ENCODE results near the gene PSMB11.

PSMB11 gene

DNA sequence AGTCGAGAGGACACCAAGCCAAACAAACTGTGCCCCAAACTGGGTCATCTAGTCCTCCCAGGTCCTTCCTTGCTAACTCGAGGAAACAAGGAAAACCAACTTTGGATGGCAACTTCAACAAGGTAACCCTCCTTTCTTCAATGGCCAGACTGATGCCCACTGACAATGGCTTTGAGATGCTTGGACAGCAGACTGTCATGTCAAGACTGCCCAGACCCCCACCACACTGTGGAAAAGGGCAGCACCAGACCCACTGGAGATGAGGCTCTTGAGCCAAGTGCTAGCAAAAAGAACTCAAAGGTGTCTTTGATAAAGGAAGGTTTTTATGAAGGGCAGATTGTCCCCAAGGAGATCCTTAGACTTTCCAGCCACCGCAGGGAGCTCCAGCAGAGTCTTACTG is 24.4 kb downstream of the PSMB11 start:
- no peaks in the 10 kb centered on the region for H3K27me3 ChIP-seq (ENCODE audit: control insufficient read depth, insufficient read depth, low read length)
- H3K4me1 ChIP-seq, result peaks cover 16% of the 10 kb centered on the region
- H3K4me2 ChIP-seq (ENCODE audit: low read length), result no peak overlapping the region
- H3K9me3 ChIP-seq (ENCODE audit: control insufficient read depth, low read length), result no peaks in the 10 kb centered on the region
- H3K4me3 ChIP-seq (ENCODE audit: low read depth, low read length), result no peak overlapping the region
- no peak overlapping the region for H3K27ac ChIP-seq
- H3K79me2 ChIP-seq, result peaks cover 11% of the 10 kb centered on the region
- no peaks in the 10 kb centered on the region for H3K36me3 ChIP-seq (ENCODE audit: control insufficient read depth, insufficient read depth, low read length)
- H2AFZ ChIP-seq, result no peak overlapping the region
- no peak overlapping the region for H3K9ac ChIP-seq
- TF ChIP-seq, protein P1, sequence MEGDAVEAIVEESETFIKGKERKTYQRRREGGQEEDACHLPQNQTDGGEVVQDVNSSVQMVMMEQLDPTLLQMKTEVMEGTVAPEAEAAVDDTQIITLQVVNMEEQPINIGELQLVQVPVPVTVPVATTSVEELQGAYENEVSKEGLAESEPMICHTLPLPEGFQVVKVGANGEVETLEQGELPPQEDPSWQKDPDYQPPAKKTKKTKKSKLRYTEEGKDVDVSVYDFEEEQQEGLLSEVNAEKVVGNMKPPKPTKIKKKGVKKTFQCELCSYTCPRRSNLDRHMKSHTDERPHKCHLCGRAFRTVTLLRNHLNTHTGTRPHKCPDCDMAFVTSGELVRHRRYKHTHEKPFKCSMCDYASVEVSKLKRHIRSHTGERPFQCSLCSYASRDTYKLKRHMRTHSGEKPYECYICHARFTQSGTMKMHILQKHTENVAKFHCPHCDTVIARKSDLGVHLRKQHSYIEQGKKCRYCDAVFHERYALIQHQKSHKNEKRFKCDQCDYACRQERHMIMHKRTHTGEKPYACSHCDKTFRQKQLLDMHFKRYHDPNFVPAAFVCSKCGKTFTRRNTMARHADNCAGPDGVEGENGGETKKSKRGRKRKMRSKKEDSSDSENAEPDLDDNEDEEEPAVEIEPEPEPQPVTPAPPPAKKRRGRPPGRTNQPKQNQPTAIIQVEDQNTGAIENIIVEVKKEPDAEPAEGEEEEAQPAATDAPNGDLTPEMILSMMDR (IDR thresholded peaks at IDR 0.05), result no peak

DNA sequence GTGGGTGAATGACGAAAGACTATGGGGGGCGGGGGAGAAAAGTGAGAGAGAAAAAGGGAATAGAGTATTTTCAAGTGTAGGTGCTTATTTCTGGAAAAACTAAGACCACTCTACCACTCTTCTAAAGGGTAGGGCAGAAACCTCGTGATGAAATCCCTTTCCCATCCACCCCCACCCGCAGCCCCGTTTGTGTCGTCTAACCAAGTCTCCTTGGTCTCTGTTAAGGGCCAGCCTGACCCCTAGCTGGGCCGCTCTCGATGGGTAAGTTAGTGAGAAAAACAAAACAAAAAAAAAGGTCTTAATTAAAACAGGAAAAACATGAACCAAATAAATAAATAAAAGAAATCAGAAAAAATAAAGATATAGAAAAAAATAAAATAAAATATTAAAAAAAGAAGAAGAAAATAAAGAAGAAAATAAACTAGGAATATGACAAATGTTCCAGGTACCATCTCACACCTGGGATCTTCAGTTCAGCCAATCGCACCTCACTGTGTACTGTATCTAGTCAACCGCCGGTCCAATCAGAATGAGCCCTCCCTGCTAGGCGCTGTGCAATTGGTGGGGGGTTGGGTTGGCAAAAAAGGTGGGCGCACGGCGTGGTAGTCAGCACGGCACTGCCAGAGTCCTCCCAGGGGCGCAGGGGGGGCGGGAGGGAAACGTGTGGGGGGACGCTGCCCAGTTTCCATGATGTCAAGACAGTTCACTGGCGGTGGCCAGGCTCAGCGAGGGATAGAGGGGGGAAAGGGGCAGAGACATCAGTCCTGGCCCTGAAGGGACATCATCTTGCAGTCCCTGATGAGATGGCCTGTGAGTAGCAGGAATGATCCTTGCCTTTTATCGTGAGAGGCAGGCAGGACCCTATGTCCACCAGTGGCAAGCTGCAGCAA is 25.1 kb downstream of the PSMB11 start:
- H3K9me3 ChIP-seq (ENCODE audit: control insufficient read depth, low read length), result no peaks in the 10 kb centered on the region
- H3K27me3 ChIP-seq (ENCODE audit: control insufficient read depth, insufficient read depth, low read length), result no peaks in the 10 kb centered on the region
- no peaks in the 10 kb centered on the region for H3K36me3 ChIP-seq (ENCODE audit: control insufficient read depth, insufficient read depth, low read length)
- H2AFZ ChIP-seq, result no peak overlapping the region
- no peak overlapping the region for H3K4me2 ChIP-seq (ENCODE audit: low read length)
- H3K27ac ChIP-seq, result no peak overlapping the region
- H3K9ac ChIP-seq, result no peak overlapping the region
- H3K4me3 ChIP-seq (ENCODE audit: low read depth, low read length), result no peak overlapping the region
- TF ChIP-seq, protein P1 (IDR thresholded peaks at IDR 0.05), result no peak
- peaks cover 11% of the 10 kb centered on the region for H3K79me2 ChIP-seq
- H3K4me1 ChIP-seq, result peaks cover 17% of the 10 kb centered on the region

DNA sequence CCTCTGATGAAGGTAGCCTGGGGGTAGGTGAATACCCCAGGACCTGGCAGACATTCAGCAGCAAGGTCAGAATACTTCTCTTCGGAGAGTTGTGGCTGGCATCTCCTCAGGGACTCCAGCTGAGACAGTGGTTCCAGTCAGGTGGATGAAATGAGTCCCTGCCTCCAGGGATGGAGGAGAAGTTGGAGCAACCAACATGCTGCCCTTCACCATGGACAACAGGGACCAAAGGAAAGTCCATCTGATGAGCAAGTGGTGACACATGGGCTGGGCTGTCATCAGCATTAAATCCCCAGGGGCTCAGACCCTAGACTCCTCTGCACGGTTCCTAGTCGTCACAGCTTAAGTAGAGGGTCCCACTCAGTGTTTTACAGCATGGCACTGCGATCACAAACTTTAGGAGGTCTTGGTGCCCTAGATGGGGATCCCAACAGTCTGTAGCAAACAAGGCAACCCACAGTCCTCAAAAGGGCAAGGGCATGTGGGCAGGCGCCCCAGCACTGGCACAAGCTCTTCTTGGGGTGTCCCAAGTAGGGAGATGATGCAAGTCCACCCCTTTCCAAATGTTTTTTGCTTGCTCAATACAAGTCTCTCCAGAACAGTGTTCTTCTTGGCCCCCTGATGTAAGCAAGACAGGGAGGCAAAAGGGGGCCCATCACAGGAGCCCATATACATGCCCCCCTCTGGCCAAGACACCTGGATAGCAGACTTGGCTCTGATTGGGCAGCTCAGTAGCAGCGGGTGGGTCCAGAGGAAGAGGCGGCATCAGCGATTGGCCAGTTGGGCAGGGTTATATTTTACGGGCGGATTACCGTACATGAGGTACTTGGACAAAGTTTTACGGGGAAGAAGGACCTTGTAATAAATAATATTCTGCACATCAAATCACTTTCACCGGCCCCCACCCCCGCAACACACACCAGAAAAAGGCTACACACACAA is 26.1 kb downstream of the PSMB11 start:
- TF ChIP-seq, protein P1 (IDR thresholded peaks at IDR 0.05), result no peak
- H3K27ac ChIP-seq, result no peak overlapping the region
- H3K4me2 ChIP-seq (ENCODE audit: low read length), result no peak overlapping the region
- no peak overlapping the region for H3K9ac ChIP-seq
- no peak overlapping the region for H2AFZ ChIP-seq
- no peak overlapping the region for H3K4me3 ChIP-seq (ENCODE audit: low read depth, low read length)
- H3K9me3 ChIP-seq (ENCODE audit: control insufficient read depth, low read length), result no peaks in the 10 kb centered on the region
- no peaks in the 10 kb centered on the region for H3K36me3 ChIP-seq (ENCODE audit: control insufficient read depth, insufficient read depth, low read length)
- peaks cover 23% of the 10 kb centered on the region for H3K4me1 ChIP-seq
- peaks cover 11% of the 10 kb centered on the region for H3K79me2 ChIP-seq
- no peaks in the 10 kb centered on the region for H3K27me3 ChIP-seq (ENCODE audit: control insufficient read depth, insufficient read depth, low read length)

DNA sequence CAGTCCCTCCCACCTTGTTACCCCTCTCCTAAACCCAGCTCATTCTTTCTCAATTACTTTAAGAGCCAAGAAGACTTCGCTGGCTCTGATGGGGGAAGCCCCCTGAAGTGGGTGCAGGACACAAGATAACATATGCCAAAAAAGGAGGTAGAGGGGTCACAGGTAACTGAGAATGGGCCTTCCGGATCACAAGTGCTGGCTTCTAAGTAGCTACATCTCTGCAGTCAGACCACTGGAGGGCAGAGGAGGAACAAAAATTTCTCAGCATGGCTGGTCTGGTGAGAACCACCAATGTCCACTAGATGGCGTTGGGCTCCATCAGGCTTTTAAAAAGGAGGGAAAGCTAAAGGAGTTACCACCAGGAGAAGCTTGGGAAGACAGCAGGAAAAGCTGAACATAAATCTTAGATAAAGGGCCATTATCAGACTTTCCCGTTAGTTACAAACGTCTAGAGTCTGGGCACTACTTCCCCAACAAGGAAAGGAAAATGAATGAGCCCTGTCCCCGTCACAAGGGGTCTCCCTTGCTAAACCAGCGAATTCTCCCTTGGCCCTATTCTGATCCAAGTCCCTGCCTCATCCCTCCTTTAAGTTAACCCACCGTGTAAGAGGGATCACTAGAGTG is 26.9 kb downstream of the PSMB11 start:
- Histone ChIP-seq H3K27me3 (ENCODE audit: control insufficient read depth, insufficient read depth, low read length) (no peaks in the 10 kb centered on the region), H3K79me2 (peaks cover 11% of the 10 kb centered on the region), H3K9ac (no peak overlapping the region), H3K4me3 (ENCODE audit: low read depth, low read length) (no peak overlapping the region), H3K36me3 (ENCODE audit: control insufficient read depth, insufficient read depth, low read length) (no peaks in the 10 kb centered on the region), H3K27ac (no peak overlapping the region), H3K4me1 (peaks cover 24% of the 10 kb centered on the region), H2AFZ (no peak overlapping the region), H3K9me3 (ENCODE audit: control insufficient read depth, low read length) (no peaks in the 10 kb centered on the region), H3K4me2 (ENCODE audit: low read length) (no peak overlapping the region)
- TF ChIP-seq, protein P1 (IDR thresholded peaks at IDR 0.05), result peak; percentile 98

Measured in parathyroid adenoma (tissue), 2 donors.